ENCODE results near the gene OR10W1. TPM values are rescaled to one million over a fixed set of nuclear protein-coding genes. Genes with fewer than 3 reads are reported as not detected.

OR10W1 gene
- total and polyA plus RNA-seq, 2 of the 8 experiments (the other 6 are each of a cell fraction or from before 2014, with no cell fraction given), result not detected

DNA sequence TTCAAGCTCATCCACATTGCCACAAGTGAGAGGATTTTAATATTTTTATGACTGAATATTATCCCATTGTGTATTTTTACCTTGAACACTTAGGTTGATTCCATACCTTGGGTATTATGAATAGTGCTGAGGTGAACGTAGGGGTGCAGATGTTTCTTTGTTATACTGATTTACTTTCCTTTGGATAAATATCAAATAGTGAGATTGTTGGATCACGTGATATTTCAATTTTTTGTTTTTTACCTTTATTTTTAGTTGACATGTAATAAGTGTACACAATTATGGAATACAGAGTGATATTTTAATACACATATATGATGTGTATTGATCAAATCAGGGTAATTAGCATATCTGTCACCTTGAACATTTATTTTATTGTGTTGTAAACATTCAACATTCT lies 8.1 kb downstream of the OR10W1 start (continued):
- no peak for TF ChIP-seq EP300 (IDR thresholded peaks at IDR 0.05; ENCODE audit: borderline replicate concordance in 1 of 2, low read depth in 2 of 2, low read length in 2 of 2)
- TF ChIP-seq CREB1 (IDR thresholded peaks at IDR 0.05), result no peak
- no peak for TF ChIP-seq EGR1 (IDR thresholded peaks at IDR 0.05; ENCODE audit: borderline replicate concordance, low read depth, low read length)
- no peak for TF ChIP-seq PHF8 (conservative IDR thresholded peaks at IDR 0.05; ENCODE audit: low read depth, low read length)
- no peak for TF ChIP-seq POLR2AphosphoS5 (IDR thresholded peaks at IDR 0.05; ENCODE audit: low read depth, low read length)
- TF ChIP-seq RAD21 (IDR thresholded peaks at IDR 0.05 in 1 of 2, conservative IDR thresholded peaks at IDR 0.05 in 1 of 2; ENCODE audit: low read depth in 2 of 2, low read length in 2 of 2), result no peak
- no peak for TF ChIP-seq ASH2L (IDR thresholded peaks at IDR 0.05; ENCODE audit: low read length)
- TF ChIP-seq CHD7 (IDR thresholded peaks at IDR 0.05; ENCODE audit: insufficient replicate concordance, low read length), result no peak
